ENCODE data around the gene ALK.
A peak's percentile ranks its signal among the peaks of the same experiment; 100 is the strongest.
"Not testable (repeated sequence)": the region's sequence is repeated elsewhere in the genome, so short reads cannot be mapped to it uniquely, and the experiment has no call there.

The ALK gene

GRCh38 chr2:29245742-29246382 lies 675.5 kb downstream of the ALK start:
- peak; percentile 18 for ATAC-seq
- H3K4me3 Mint-ChIP-seq = no peak overlapping the region
- no peak overlapping the region for H3K27ac Mint-ChIP-seq
- H3K27me3 Mint-ChIP-seq = peaks cover 8% of the 10 kb centered on the region
- no peaks in the 10 kb centered on the region for H3K36me3 Mint-ChIP-seq
- no peaks in the 10 kb centered on the region for H3K9me3 Mint-ChIP-seq
- H3K4me1 Mint-ChIP-seq = peaks cover 17% of the 10 kb centered on the region

- not testable (repeated sequence) for ATAC-seq, H3K4me3 Mint-ChIP-seq, H3K27me3 Mint-ChIP-seq, H3K27ac Mint-ChIP-seq, H3K9me3 Mint-ChIP-seq, H3K36me3 Mint-ChIP-seq
- peaks cover 18% of the 10 kb centered on the region for H3K4me1 Mint-ChIP-seq
Observed at GRCh38 chr2:29245035-29245741, 676.2 kb downstream of the ALK start.

GRCh38 chr2:29242621-29243375 lies 678.6 kb downstream of the ALK start:
- Mint-ChIP-seq H3K9me3 (no peaks in the 10 kb centered on the region), H3K36me3 (no peaks in the 10 kb centered on the region), H3K27ac (no peak overlapping the region), H3K4me1 (peaks cover 18% of the 10 kb centered on the region), H3K27me3 (peaks cover 18% of the 10 kb centered on the region), H3K4me3 (no peak overlapping the region)
- no peak for ATAC-seq

- H3K27ac Mint-ChIP-seq = no peak overlapping the region
Observed at GRCh38 chr2:29241955-29242565, 679.3 kb downstream of the ALK start.

GRCh38 chr2:29241341-29241740 lies 680.0 kb downstream of the ALK start:
- Mint-ChIP-seq H3K4me3 (no peak overlapping the region), H3K9me3 (no peaks in the 10 kb centered on the region), H3K27me3 (peaks cover 33% of the 10 kb centered on the region), H3K36me3 (no peaks in the 10 kb centered on the region), H3K4me1 (peaks cover 18% of the 10 kb centered on the region), H3K27ac (no peak overlapping the region)
- ATAC-seq = no peak

More at GRCh38 chr2:29241955-29242565, 679.3 kb downstream of the ALK start:
- Mint-ChIP-seq H3K4me3 (no peak overlapping the region), H3K36me3 (no peaks in the 10 kb centered on the region), H3K9me3 (no peaks in the 10 kb centered on the region), H3K27me3 (peaks cover 26% of the 10 kb centered on the region), H3K4me1 (peaks cover 18% of the 10 kb centered on the region)
- ATAC-seq = no peak

- H3K27ac Mint-ChIP-seq = no peak overlapping the region
- H3K27me3 Mint-ChIP-seq = peaks cover 35% of the 10 kb centered on the region
- peaks cover 18% of the 10 kb centered on the region for H3K4me1 Mint-ChIP-seq
- H3K9me3 Mint-ChIP-seq = no peaks in the 10 kb centered on the region
- ATAC-seq = no peak
- H3K4me3 Mint-ChIP-seq = no peak overlapping the region
- H3K36me3 Mint-ChIP-seq = no peaks in the 10 kb centered on the region
Observed at GRCh38 chr2:29240601-29241000, 680.8 kb downstream of the ALK start.

GRCh38 chr2:29239209-29239960 lies 682.0 kb downstream of the ALK start:
- Mint-ChIP-seq H3K36me3 (no peaks in the 10 kb centered on the region), H3K27me3 (peaks cover 35% of the 10 kb centered on the region), H3K4me3 (no peak overlapping the region), H3K9me3 (no peaks in the 10 kb centered on the region), H3K27ac (no peak overlapping the region), H3K4me1 (peaks cover 18% of the 10 kb centered on the region)
- ATAC-seq = no peak

- peaks cover 35% of the 10 kb centered on the region for H3K27me3 Mint-ChIP-seq
- H3K36me3 Mint-ChIP-seq = no peaks in the 10 kb centered on the region
- no peaks in the 10 kb centered on the region for H3K9me3 Mint-ChIP-seq
- ATAC-seq = no peak
- peaks cover 18% of the 10 kb centered on the region for H3K4me1 Mint-ChIP-seq
- no peak overlapping the region for H3K27ac Mint-ChIP-seq
- H3K4me3 Mint-ChIP-seq = no peak overlapping the region
Observed at GRCh38 chr2:29238497-29238896, 682.9 kb downstream of the ALK start.

- peaks cover 29% of the 10 kb centered on the region for H3K27me3 Mint-ChIP-seq
Observed at GRCh38 chr2:29236074-29236473, 685.3 kb downstream of the ALK start.

GRCh38 chr2:29235411-29235810 lies 686.0 kb downstream of the ALK start:
- Mint-ChIP-seq H3K36me3 (no peaks in the 10 kb centered on the region), H3K27ac (no peak overlapping the region), H3K27me3 (peaks cover 26% of the 10 kb centered on the region), H3K4me3 (no peak overlapping the region), H3K4me1 (no peaks in the 10 kb centered on the region), H3K9me3 (no peaks in the 10 kb centered on the region)
- ATAC-seq = no peak

More at GRCh38 chr2:29236074-29236473, 685.3 kb downstream of the ALK start:
- H3K36me3 Mint-ChIP-seq = no peaks in the 10 kb centered on the region
- H3K27ac Mint-ChIP-seq = no peak overlapping the region
- H3K9me3 Mint-ChIP-seq = no peaks in the 10 kb centered on the region
- ATAC-seq = no peak
- no peak overlapping the region for H3K4me3 Mint-ChIP-seq
- H3K4me1 Mint-ChIP-seq = peaks cover 3% of the 10 kb centered on the region

- Mint-ChIP-seq H3K4me3 (no peak overlapping the region), H3K27me3 (peaks cover 33% of the 10 kb centered on the region), H3K36me3 (no peaks in the 10 kb centered on the region), H3K4me1 (no peaks in the 10 kb centered on the region), H3K27ac (no peak overlapping the region), H3K9me3 (no peaks in the 10 kb centered on the region)
- ATAC-seq = no peak
Observed at GRCh38 chr2:29233428-29233827, 688.0 kb downstream of the ALK start.

GRCh38 chr2:29232041-29232440 lies 689.3 kb downstream of the ALK start:
- H3K4me1 Mint-ChIP-seq = no peaks in the 10 kb centered on the region
- H3K27ac Mint-ChIP-seq = no peak overlapping the region
- peaks cover 31% of the 10 kb centered on the region for H3K27me3 Mint-ChIP-seq
- H3K4me3 Mint-ChIP-seq = no peak overlapping the region
- ATAC-seq = no peak
- no peaks in the 10 kb centered on the region for H3K36me3 Mint-ChIP-seq
- H3K9me3 Mint-ChIP-seq = no peaks in the 10 kb centered on the region

- peaks cover 45% of the 10 kb centered on the region for H3K27me3 Mint-ChIP-seq
- H3K36me3 Mint-ChIP-seq = no peaks in the 10 kb centered on the region
- no peak overlapping the region for H3K4me3 Mint-ChIP-seq
- no peaks in the 10 kb centered on the region for H3K4me1 Mint-ChIP-seq
- no peak overlapping the region for H3K27ac Mint-ChIP-seq
- no peaks in the 10 kb centered on the region for H3K9me3 Mint-ChIP-seq
- ATAC-seq = no peak
Observed at GRCh38 chr2:29229640-29230039, 691.7 kb downstream of the ALK start.

GRCh38 chr2:29228947-29229346 lies 692.4 kb downstream of the ALK start:
- H3K4me1 Mint-ChIP-seq = no peaks in the 10 kb centered on the region
- no peaks in the 10 kb centered on the region for H3K9me3 Mint-ChIP-seq
- H3K27ac Mint-ChIP-seq = no peak overlapping the region
- no peak for ATAC-seq
- H3K27me3 Mint-ChIP-seq = peaks cover 47% of the 10 kb centered on the region
- no peaks in the 10 kb centered on the region for H3K36me3 Mint-ChIP-seq
- H3K4me3 Mint-ChIP-seq = no peak overlapping the region
